Stimulated activated CD4-positive, alpha-beta T cell treated with anti-CD3 and anti-CD28 coated beads, Interleukin-4, amount 100 ng/mL, for 24 hours (primary cell): Measurements from ENCODE around the gene MTCL1.
A peak's percentile ranks its signal among the peaks of the same experiment; 100 is the strongest.

ENCODE experiments used
- DNase-seq: peaks from one replicate; pipeline ENCODE4 v3.0.0-alpha.2; 2020

MTCL1 gene

GRCh38 chr18:8705238-8705960 lies at the start of gene MTCL1:
MTCL1 (plus strand) TSS chr18:8705556; CDS start chr18:8705661, 105 bp downstream.
- peak; percentile 6 for DNase-seq

GRCh38 chr18:8656232-8656631 lies 49.1 kb upstream of the MTCL1 start:
- no peak for DNase-seq

- DNase-seq: no peak
Observed at GRCh38 chr18:8657050-8657820, 48.1 kb upstream of the MTCL1 start.

DNA sequence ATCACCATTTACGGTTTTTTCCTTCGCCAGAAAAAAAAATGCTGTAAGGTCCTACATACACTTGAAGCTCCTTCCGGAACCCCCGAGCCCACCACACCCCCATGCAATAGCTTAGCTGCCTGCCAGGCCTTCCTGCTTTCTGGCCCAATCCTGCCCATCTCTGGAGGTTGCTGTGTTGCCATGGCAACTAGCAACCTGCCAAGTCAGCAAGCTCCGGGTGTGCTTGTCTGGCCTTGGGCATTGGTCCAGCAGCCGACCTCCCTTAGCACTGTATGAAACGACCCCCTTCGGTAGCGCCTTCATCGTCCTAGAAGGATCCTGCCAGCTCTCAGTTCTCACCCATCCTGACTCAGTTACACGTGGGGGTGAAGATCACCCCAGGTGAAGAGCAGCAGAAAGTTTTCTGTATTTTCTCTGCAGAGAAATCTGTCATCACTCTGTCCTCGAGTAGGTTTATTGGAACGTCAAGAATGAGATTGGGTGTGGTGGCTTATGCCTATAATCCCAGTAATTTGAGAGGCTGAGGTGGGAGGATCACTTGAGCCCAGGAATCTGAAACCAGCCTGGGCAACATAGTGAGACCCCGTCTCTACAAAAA lies 47.4 kb upstream of the MTCL1 start:
- DNase-seq: no peak

DNA sequence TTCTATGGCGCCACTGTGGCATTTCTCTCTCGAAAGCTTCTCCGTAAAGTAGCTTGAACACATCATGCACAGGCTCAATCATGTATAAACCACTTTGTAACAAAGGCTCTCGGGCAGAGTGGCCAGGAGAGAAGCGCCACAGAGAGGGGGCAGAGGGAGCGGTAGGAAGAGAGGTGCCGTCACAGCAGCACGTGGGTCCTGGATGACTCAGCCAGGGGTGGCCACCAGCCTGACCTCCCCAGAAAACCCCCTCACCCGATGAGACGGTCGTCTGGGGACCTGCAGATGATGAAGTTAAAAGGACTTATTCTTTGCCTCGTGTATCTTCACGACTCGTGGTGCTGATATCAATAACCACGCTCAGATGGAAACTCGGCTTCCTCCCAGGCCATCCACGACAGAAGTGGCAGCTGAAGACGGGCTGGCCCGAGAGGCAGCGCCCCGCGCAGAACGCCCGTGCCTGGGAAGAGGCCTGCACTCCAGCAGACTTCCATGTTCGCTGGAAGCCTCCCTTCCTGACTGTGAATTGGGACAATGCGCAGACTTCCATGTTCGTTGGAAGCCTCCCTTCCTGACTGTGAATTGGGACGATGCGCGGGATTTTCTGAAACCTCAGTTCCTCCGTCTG lies 46.4 kb upstream of the MTCL1 start:
- DNase-seq: no peak

- no peak for DNase-seq
Observed at GRCh38 chr18:8659609-8660242, 45.6 kb upstream of the MTCL1 start.

GRCh38 chr18:8660316-8660715 lies 45.0 kb upstream of the MTCL1 start:
- DNase-seq: no peak

DNA sequence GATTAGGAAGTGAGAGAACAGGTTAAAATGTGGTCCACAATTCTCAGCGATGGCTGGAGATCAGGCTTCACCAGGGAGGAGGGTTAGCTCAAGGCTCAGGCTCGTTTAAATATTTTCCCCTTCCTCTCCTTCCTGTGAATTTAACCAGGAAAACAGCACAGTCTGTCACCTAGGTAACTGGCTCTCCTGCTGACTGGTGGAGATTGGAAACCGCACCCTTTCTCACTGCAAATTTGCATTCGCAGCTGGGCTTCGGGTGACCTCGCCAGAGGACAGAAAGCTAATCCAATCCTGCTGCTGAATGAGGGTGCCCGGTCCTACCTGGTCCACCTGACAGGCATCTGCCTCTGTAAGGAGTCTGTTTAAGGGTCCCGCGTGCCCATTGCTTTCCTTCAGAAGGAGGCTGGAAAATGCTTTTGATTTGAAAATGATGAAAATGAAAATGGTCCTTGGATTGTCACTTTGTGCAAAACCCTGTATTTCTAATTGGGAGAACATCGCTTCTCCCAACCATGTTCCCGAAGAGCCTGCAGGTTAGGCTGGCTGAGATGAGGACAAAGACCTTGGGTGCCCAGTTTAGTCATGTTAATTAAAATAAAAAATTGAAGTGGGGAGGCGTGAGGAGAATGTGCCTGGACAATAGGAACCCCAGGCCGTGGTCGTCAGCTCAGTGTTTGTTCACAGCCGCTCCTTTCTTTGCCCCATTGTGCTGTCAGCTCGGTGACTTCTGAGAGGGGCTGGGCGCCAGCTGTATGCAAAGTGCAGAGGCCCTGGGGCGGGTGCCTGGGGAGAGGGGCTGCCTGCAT lies 43.4 kb upstream of the MTCL1 start:
- no peak for DNase-seq

DNA sequence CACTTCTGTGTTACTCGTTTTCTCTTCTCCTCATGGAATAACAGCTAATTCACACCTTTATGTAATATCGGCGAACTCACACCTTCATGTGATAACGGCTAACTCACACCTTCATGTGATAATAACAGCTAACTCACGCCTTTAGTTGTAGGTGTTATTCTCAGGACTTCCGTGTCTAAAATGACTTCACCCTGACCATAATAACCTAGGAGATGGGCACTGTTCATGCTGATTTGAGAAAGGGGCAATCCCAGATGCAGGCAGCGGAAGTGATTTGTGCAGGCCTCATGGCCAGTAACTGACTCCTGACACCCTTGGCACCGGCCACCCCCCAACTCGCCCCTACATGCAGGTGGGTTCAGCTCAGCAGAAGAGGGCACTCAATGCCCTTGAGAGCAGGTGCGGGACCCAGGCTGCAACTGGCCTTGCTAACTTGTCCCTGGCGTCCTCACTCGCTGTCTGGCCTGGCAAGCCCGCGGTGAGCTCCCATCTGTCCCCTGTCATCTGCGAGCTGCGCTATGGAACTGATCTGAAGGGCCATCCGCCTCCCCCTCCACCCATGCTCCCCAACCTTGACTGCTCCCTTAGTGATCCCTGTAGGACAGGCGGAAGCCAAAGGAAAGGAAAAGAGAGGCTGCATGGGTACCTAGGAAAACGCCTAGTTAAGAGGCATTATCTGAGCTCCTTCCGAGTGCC lies 42.6 kb upstream of the MTCL1 start:
- no peak for DNase-seq

- no peak for DNase-seq
Observed at GRCh38 chr18:8667846-8668245, 37.5 kb upstream of the MTCL1 start.

DNA sequence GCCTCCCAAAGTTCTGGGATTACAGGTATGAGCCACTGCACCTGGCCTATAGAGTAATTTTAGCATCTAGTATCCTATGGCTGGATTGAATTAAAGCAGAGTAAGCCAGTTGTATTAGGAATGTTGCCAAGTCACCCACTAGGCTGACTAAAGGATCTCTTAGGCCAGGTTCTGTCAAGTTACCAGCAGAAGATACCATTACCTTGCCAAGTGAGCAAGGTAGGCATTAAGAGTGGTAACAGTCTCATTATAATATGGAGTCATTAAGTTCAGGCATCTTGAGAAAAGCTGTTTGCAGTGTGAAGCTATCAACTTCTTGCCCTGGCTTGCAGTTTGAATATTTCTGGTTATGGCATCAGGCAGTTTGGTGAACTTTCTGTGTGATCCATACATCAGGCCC lies 37.0 kb upstream of the MTCL1 start:
- DNase-seq: no peak

DNA sequence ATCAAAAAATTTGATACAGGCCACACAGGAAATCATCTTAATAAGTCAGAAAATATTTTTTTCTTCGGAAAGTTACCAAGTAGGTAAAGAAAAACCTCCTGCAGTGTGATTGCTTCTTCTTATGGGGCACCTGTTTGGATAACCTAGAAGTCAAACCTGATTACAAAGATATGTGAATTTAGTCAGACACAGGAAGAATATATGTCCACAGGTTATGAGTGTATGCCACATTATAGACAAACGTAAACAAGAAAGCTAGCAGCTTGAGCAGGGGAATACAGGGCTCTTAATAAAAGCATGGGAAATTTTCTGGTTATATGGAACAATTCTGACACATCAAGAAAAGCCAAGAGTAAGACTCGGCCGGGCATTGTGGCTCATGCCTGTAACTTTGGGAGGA lies 35.8 kb upstream of the MTCL1 start:
- DNase-seq: no peak

- DNase-seq: no peak
Observed at GRCh38 chr18:8673256-8674209, 31.8 kb upstream of the MTCL1 start.

GRCh38 chr18:8675057-8675456 lies 30.3 kb upstream of the MTCL1 start:
- no peak for DNase-seq

- DNase-seq: no peak
Observed at GRCh38 chr18:8681196-8681595, 24.2 kb upstream of the MTCL1 start.

- no peak for DNase-seq
Observed at GRCh38 chr18:8684577-8684976, 20.8 kb upstream of the MTCL1 start.

DNA sequence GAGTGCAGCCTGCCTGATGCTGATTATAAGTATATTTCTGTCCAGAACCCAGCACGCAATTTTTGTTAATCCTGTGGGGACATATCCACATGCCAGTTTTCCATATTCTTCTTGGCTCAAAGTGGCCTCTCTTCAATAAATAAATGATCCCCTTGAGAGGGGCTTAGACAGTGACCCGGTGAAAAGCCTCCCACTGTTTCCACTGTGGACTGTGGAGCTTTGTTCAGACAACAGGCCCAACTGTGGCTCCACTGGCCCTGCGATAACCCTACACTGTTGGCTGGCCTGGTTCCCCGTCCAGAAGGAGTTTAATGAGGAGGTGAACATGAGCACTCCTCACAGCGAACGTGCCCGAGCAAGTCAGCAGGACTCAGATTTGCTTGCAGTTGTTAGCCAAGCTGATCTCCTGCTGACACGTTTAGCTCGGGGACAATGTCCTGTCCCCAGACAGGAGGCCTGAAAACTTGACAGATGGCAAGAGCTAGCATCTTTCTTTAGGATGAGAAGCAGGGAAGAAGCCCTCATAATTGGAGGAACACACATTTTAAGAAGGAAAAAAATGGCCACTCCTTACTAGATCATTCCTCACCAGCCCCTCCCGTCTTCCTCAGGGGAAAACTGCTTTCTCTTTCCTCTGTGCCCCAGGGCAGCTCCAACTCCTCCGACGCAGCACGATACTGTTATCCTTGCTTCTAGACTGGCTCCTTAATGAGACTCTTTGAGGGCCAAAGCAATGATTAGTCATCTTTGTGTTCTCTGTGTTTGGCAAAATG lies 20.0 kb upstream of the MTCL1 start:
- DNase-seq: no peak

DNA sequence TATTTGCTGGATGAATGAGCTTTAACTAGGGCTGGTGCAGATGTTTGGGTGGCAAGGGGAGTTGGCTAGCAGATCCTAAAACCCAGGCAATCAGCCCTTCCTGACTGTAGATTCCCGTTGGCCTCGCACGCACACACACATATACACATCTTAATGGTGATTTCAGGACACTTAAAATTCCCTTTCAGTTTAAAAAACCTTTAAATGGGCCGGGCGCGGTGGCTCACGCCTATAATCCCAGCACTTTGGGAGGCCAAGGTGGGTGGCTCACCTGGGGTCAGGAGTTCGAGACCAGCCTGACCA lies 19.5 kb upstream of the MTCL1 start:
- no peak for DNase-seq

GRCh38 chr18:8686611-8687010 lies 18.7 kb upstream of the MTCL1 start:
- DNase-seq: no peak
